Measurements from ENCODE around the gene TEC.

The TEC gene

DNA sequence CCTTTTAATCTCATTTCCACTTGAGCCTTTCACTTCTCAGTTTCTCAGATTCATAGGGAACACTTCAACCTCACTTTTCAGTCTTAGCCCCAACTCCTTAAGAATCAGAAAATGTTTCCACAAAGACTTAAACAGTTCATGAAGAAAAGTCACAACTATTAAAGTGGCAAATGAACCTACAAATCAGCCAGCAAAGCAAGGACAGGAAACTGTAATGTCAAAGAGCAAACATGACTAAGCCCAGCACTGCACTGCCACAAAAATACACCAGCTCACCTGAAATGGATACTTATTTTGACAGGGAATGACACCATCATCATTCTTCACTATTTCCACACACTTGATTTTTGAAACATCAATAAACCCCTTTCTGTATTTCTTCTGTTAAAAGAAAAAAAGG is 93.8 kb downstream of the TEC start:
- H3K4me3 ChIP-seq (ENCODE audit: low read length) = no peak overlapping the region
- H3K9ac ChIP-seq (ENCODE audit: low read length) = no peak overlapping the region
- no peak overlapping the region for H2AFZ ChIP-seq (ENCODE audit: low read length)
- H3K4me1 ChIP-seq (ENCODE audit: low read length) = peaks cover 60% of the 10 kb centered on the region
- DNase-seq = no peak
- peaks cover 96% of the 10 kb centered on the region for H3K79me2 ChIP-seq (ENCODE audit: low read length)
- H3K27me3 ChIP-seq (replicated peaks; ENCODE audit: insufficient read depth, low read length) = no peaks in the 10 kb centered on the region
- peaks cover 6% of the 10 kb centered on the region; the same call in 1 of the 2 replicates for H4K20me1 ChIP-seq (ENCODE audit: insufficient read depth, low read length)
- H3K9me3 ChIP-seq (replicated peaks; ENCODE audit: insufficient read depth, low read length) = no peaks in the 10 kb centered on the region
- peak overlapping the region; percentile 92; the same call in 1 of the 2 replicates for H3K27ac ChIP-seq (ENCODE audit: low read length)
- no peak overlapping the region for H3K4me2 ChIP-seq (ENCODE audit: low read depth, low read length)
- no peaks in the 10 kb centered on the region for H3K9me2 ChIP-seq (replicated peaks; ENCODE audit: insufficient read depth, low read length)
- peaks cover 38% of the 10 kb centered on the region for H3F3A ChIP-seq (ENCODE audit: insufficient read depth, low read length)
- TF ChIP-seq EZH2 (optimal IDR thresholded peaks at IDR 0.05; ENCODE audit: low read depth, low read length) (no peak), EZH2phosphoT487 (IDR thresholded peaks at IDR 0.05; ENCODE audit: low read length) (no peak)
- TF ChIP-seq, protein P1, sequence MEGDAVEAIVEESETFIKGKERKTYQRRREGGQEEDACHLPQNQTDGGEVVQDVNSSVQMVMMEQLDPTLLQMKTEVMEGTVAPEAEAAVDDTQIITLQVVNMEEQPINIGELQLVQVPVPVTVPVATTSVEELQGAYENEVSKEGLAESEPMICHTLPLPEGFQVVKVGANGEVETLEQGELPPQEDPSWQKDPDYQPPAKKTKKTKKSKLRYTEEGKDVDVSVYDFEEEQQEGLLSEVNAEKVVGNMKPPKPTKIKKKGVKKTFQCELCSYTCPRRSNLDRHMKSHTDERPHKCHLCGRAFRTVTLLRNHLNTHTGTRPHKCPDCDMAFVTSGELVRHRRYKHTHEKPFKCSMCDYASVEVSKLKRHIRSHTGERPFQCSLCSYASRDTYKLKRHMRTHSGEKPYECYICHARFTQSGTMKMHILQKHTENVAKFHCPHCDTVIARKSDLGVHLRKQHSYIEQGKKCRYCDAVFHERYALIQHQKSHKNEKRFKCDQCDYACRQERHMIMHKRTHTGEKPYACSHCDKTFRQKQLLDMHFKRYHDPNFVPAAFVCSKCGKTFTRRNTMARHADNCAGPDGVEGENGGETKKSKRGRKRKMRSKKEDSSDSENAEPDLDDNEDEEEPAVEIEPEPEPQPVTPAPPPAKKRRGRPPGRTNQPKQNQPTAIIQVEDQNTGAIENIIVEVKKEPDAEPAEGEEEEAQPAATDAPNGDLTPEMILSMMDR (IDR thresholded peaks at IDR 0.05; ENCODE audit: low read length) = no peak
- peaks cover 25% of the 10 kb centered on the region for H3K36me3 ChIP-seq (replicated peaks; ENCODE audit: insufficient read depth, low read length)

DNA sequence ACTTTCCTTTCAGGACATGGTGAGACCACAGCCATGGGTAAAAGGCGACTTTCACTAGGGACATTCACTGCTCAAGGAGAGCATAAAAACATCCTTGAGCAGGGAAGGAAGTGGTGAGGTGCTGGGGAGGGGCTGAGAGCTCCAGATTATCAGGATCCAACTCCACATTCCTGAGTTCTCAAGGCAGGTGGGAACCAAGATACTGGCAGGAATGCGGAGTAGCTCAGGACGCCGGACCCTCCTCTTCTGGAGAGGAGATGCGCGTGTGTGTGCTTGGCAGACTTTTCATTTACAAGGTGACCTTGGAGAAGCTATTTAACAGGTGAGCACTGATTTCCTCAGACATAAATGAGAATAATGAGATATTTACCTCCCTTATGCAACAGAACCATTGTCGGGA is 94.3 kb downstream of the TEC start:
- Histone ChIP-seq H3K4me1 (ENCODE audit: low read length) (peaks cover 55% of the 10 kb centered on the region), H2AFZ (ENCODE audit: low read length) (no peak overlapping the region), H3F3A (ENCODE audit: insufficient read depth, low read length) (peaks cover 34% of the 10 kb centered on the region), H3K27me3 (replicated peaks; ENCODE audit: insufficient read depth, low read length) (no peaks in the 10 kb centered on the region), H3K79me2 (ENCODE audit: low read length) (peaks cover 96% of the 10 kb centered on the region), H4K20me1 (ENCODE audit: insufficient read depth, low read length) (peaks cover 6% of the 10 kb centered on the region; the same call in 1 of the 2 replicates), H3K4me3 (ENCODE audit: low read length) (no peak overlapping the region), H3K36me3 (replicated peaks; ENCODE audit: insufficient read depth, low read length) (peaks cover 25% of the 10 kb centered on the region), H3K27ac (ENCODE audit: low read length) (peak overlapping the region; percentile 92; the same call in 1 of the 2 replicates), H3K4me2 (ENCODE audit: low read depth, low read length) (0 out of 2 replicates have a peak overlapping the region, but pooled peaks have one; percentile 0), H3K9me2 (replicated peaks; ENCODE audit: insufficient read depth, low read length) (no peaks in the 10 kb centered on the region), H3K9ac (ENCODE audit: low read length) (no peak overlapping the region), H3K9me3 (replicated peaks; ENCODE audit: insufficient read depth, low read length) (no peaks in the 10 kb centered on the region)
- no peak for DNase-seq
- TF ChIP-seq EZH2 (optimal IDR thresholded peaks at IDR 0.05; ENCODE audit: low read depth, low read length) (no peak), EZH2phosphoT487 (IDR thresholded peaks at IDR 0.05; ENCODE audit: low read length) (no peak)
- TF ChIP-seq, protein P1 (IDR thresholded peaks at IDR 0.05; ENCODE audit: low read length) = no peak

DNA sequence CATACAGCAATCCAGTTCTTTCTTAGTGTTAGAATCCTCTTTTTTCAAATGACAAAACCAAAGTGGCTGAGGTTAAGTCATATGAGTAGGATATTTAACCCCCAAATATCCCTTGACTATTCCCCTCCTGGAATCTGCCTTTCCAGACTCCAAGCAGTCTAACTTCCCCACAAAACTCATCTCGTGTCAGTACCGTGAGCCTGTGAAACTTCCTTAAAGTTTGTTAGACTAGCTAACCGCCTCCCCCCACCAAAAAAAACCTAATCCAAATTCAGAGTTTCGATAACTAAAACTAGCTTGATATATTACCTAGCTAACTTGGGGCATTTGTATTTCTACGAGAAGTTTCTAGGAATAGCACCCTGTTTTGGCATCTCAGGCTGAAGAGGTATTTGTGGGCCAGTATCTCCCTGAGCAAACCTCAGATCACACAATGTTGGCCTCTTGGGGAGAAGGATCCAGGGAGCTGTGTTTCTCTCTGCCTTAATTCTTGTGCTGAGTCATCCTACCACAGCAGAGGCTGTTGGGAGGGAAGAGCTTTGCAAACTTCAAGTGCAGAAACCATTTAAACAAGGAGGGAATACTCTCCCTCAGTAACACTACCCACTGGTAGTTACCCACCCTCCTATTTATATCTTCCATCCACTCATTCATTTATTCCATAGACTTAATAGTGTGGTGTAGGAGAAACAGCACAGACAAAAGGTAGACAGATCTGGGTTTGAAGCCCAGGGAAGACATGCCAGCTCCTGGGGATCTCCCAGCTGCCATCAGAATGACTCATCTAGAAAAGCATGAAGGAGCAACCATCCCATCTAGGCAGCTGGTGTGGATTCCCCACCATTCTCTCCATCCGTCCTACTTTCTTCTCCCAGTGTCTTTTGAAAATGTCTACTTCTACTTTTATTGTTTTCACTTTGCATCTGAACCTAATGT is 96.3 kb downstream of the TEC start:
- H3K27ac ChIP-seq (ENCODE audit: low read length) = no peak overlapping the region
- H2AFZ ChIP-seq (ENCODE audit: low read length) = no peak overlapping the region
- no peak for TF ChIP-seq EZH2phosphoT487 (IDR thresholded peaks at IDR 0.05; ENCODE audit: low read length)
- TF ChIP-seq, protein P1 (IDR thresholded peaks at IDR 0.05; ENCODE audit: low read length) = no peak
- TF ChIP-seq EZH2 (optimal IDR thresholded peaks at IDR 0.05; ENCODE audit: low read depth, low read length) = no peak
- H3K4me3 ChIP-seq (ENCODE audit: low read length) = no peak overlapping the region
- peaks cover 39% of the 10 kb centered on the region for H3K36me3 ChIP-seq (replicated peaks; ENCODE audit: insufficient read depth, low read length)
- H3K9me2 ChIP-seq (replicated peaks; ENCODE audit: insufficient read depth, low read length) = no peaks in the 10 kb centered on the region
- no peaks in the 10 kb centered on the region for H3K27me3 ChIP-seq (replicated peaks; ENCODE audit: insufficient read depth, low read length)
- peaks cover 39% of the 10 kb centered on the region for H3K4me1 ChIP-seq (ENCODE audit: low read length)
- H4K20me1 ChIP-seq (ENCODE audit: insufficient read depth, low read length) = peaks cover 6% of the 10 kb centered on the region; the same call in 1 of the 2 replicates
- peaks cover 100% of the 10 kb centered on the region for H3K79me2 ChIP-seq (ENCODE audit: low read length)
- H3K9me3 ChIP-seq (replicated peaks; ENCODE audit: insufficient read depth, low read length) = no peaks in the 10 kb centered on the region
- no peak overlapping the region for H3K4me2 ChIP-seq (ENCODE audit: low read depth, low read length)
- no peak for DNase-seq
- no peak overlapping the region for H3K9ac ChIP-seq (ENCODE audit: low read length)
- peaks cover 16% of the 10 kb centered on the region for H3F3A ChIP-seq (ENCODE audit: insufficient read depth, low read length)

Measured in MM.1S (cell line).